Transverse colon (tissue), 4 donors: ENCODE measurements around the gene OVOL1. TPM values are rescaled to one million over a fixed set of nuclear protein-coding genes. Genes with fewer than 3 reads are reported as not detected.

ENCODE experiments used
- DNase-seq: peaks from one replicate; pipeline ENCODE4 v3.0.0-alpha.2; 2019
- H3K27ac ChIP-seq, 4 donors: fragments of 200-600 bp; sonication (generic); 2 replicates each; pipeline ENCODE4 v1.5.1; 2016 to 2018; ENCODE audit warnings: inconsistent platforms in 4 of 4
- H3K27me3 ChIP-seq: fragments of 200-600 bp; sonication (generic); 2 replicates; pipeline ENCODE4 v1.5.1; 2017; ENCODE audit warnings: inconsistent platforms
- H3K36me3 ChIP-seq, 4 donors: fragments of 200-600 bp; sonication (generic); 2 replicates each; pipeline ENCODE4 v1.5.1; 2017 to 2019; ENCODE audit warnings: inconsistent platforms in 4 of 4
- H3K4me1 ChIP-seq, 4 donors: fragments of 200-600 bp; sonication (generic); 2 replicates each; pipeline ENCODE4 v1.5.1; 2017 to 2020; ENCODE audit warnings: inconsistent platforms in 4 of 4
- H3K4me3 ChIP-seq, 4 donors: fragments of 200-600 bp; sonication (generic); 1 replicate in 1 of 4; 2 replicates in 3 of 4; pipeline versions ENCODE4 v1.5.1 to v1.6.1; 2017 to 2019; ENCODE audit warnings: inconsistent platforms in 4 of 4
- H3K9me3 ChIP-seq, 2 donors: fragments of 200-600 bp; sonication (generic); 2 replicates each; pipeline ENCODE4 v1.5.1; 2017 to 2019; ENCODE audit warnings: inconsistent platforms in 2 of 2
- EP300 ChIP-seq: sonication (generic); formaldehyde crosslinking; IDR thresholded peaks from one replicate; pipeline ENCODE4 v1.6.1; 2017; ENCODE audit warnings: antibody characterized with exemption, low read depth
- POLR2A ChIP-seq: fragments of 450-650 bp; IDR thresholded peaks from one replicate; pipeline ENCODE4 v1.6.1; 2016; ENCODE audit warnings: antibody characterized with exemption, mild to moderate bottlenecking, moderate library complexity
- POLR2AphosphoS5 ChIP-seq, 3 donors: sonication (generic); formaldehyde crosslinking; IDR thresholded peaks; one replicate each; pipeline ENCODE4 v1.6.1; 2016; ENCODE audit warnings: antibody characterized with exemption in 3 of 3
- WGBS, 2 donors: methylation state at CpG; one replicate each; pipeline ENCODE4 v1.1.5; 2018; ENCODE audit warnings: low coverage in 1 of 2; 5-methylcytosine and 5-hydroxymethylcytosine counted together
- in situ Hi-C, 4 donors: fragments of 200-750 bp; cut with MboI; loops; one replicate each; pipeline versions ENCODE4 v1.15.0 to v1.15.1; 2017; ENCODE audit warnings: low sequenced_read_pairs in 3 of 4, low pct_ligation_motif_present in 1 of 4, low pct_unique_long_range_greater_than_20kb in 1 of 4
- intact Hi-C: fragments of 100-400 bp; cut with DNase I; formaldehyde crosslinking; loops from one replicate; pipeline ENCODE4 v1.15.1; 2023; ENCODE audit warnings: low total_unique reads
- total RNA-seq, 4 donors: library from RNA; depleted of rRNA; stranded (reverse); fragments of >200 nt; gene quantifications; one replicate each; pipeline ENCODE4 v1.1.0, GENCODE V29; 2016
- TF ChIP-seq, protein P1 (sequence below), 5 experiments: fragments of 200-600 bp in 3 of 5; fragments of 450-650 bp in 2 of 5; sonication (generic) in 3 of 5; IDR thresholded peaks; 1 replicate in 2 of 5; 2 replicates in 3 of 5; pipeline ENCODE4 v1.5.1; 2016 to 2017; ENCODE audit warnings: antibody characterized with exemption in 5 of 5, inconsistent platforms in 3 of 5, mild to moderate bottlenecking in 2 of 5, moderate library complexity in 1 of 5

OVOL1 gene
- total RNA-seq, 4 donors from 2014 or later, result 19.9 to 44.8 (median 33.8) TPM

DNA sequence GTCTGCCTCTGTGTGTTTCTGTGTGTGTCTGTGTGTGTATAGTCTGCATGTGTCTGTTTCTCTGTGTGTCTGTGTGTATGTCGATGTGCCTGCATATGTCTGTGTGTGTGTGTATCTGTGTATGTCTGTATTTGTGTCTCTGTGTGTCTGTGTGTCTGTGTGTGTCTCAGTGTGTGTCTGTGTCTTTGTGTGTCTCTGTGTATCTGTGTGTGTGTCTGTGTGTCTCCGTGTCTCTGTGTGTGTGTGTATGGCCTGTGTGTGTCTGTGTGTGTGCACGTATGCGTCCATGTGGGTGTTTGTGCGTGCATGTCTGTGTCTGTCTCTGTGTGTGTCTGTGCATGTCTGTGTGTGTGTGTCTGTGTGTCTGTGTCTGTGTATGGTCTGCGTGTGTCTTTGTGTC is 47.3 kb downstream of the OVOL1 start:
- in situ Hi-C loops, result no loop called here
- Histone ChIP-seq H3K4me1 (peaks cover 6 to 16% (median 11%) of the 10 kb centered on the region in 4 donors), H3K36me3 (no peaks in the 10 kb centered on the region), H3K4me3 (peak overlapping the region in 3 of 4 donors; percentile 36 to 61 (median 52)), H3K27me3 (no peaks in the 10 kb centered on the region), H3K9me3 (no peaks in the 10 kb centered on the region), H3K27ac (no peak overlapping the region)
- intact Hi-C loops, result no loop called here
- 30% methylated on average over 6 of the region's 6 CpGs; no CpG with 5 or more reads in 1 of the 2 donors for WGBS, 2 donors
- no peak for TF ChIP-seq POLR2AphosphoS5 (IDR thresholded peaks at IDR 0.05)
- TF ChIP-seq, protein P1, sequence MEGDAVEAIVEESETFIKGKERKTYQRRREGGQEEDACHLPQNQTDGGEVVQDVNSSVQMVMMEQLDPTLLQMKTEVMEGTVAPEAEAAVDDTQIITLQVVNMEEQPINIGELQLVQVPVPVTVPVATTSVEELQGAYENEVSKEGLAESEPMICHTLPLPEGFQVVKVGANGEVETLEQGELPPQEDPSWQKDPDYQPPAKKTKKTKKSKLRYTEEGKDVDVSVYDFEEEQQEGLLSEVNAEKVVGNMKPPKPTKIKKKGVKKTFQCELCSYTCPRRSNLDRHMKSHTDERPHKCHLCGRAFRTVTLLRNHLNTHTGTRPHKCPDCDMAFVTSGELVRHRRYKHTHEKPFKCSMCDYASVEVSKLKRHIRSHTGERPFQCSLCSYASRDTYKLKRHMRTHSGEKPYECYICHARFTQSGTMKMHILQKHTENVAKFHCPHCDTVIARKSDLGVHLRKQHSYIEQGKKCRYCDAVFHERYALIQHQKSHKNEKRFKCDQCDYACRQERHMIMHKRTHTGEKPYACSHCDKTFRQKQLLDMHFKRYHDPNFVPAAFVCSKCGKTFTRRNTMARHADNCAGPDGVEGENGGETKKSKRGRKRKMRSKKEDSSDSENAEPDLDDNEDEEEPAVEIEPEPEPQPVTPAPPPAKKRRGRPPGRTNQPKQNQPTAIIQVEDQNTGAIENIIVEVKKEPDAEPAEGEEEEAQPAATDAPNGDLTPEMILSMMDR (IDR thresholded peaks at IDR 0.05), result no peak
- no peak for TF ChIP-seq POLR2A
- no peak for TF ChIP-seq EP300
- no peak for DNase-seq

DNA sequence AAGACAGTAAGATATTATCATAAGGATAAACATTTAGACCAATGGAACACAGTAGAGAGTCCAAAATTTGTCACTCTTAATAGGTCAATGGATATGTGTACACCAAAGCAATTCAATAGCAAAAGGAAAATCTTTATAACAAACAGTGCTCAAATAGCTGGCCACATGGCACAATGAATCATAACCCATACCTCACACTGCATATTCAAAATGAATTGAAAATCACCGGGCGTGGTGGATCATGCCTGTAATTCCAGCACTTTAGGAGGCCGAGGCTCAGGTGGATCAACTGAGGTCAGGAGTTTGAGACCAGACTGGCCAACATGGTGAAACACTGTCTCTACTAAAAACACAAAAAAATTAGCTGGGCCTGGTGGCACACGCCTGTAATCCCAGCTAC is 55.3 kb downstream of the OVOL1 start:
- 81 to 88% methylated on average over 3 to 4 of the region's 4 CpGs for WGBS, 2 donors

DNA sequence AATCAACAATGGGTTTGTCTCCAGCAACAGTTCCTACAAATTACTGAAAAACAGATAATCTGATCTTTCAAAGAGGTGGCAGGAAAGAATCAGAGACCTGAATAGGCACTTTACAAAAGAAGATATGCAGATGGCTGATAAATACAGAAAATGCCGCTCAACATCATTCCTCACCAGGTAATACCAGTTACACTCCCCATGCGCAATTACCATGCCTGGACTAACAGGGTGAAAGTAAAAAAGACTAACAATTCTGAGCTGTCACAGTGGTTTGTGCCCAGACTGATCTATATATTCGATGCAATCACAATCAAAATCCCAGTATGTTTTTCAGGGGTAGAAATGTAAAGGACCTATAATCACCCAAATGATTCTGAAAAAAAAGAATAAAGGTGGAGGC is 56.9 kb downstream of the OVOL1 start:
- in situ Hi-C loops, result no loop called here
- peak overlapping the region; percentile 44 to 66 (median 52) for H3K27ac ChIP-seq
- TF ChIP-seq, protein P1 (IDR thresholded peaks at IDR 0.05), result no peak
- no peak for TF ChIP-seq POLR2A
- TF ChIP-seq EP300, result no peak
- TF ChIP-seq POLR2AphosphoS5 (IDR thresholded peaks at IDR 0.05), result no peak

More for the DNA sequence above, 55.3 kb downstream of the OVOL1 start:
- Histone ChIP-seq H3K4me3 (no peak overlapping the region), H3K9me3 (no peaks in the 10 kb centered on the region), H3K4me1 (peaks cover 0 to 26% (median 0%) of the 10 kb centered on the region in 4 donors), H3K36me3 (no peaks in the 10 kb centered on the region), H3K27ac (peak overlapping the region in 1 of 4 donors; percentile 14), H3K27me3 (no peaks in the 10 kb centered on the region)
- intact Hi-C loops, result no loop called here
- in situ Hi-C loops, result no loop called here
- no peak for TF ChIP-seq POLR2A
- TF ChIP-seq POLR2AphosphoS5 (IDR thresholded peaks at IDR 0.05), result no peak
- TF ChIP-seq EP300, result no peak
- TF ChIP-seq, protein P1 (IDR thresholded peaks at IDR 0.05), result no peak
- peak; percentile 24 for DNase-seq

DNA sequence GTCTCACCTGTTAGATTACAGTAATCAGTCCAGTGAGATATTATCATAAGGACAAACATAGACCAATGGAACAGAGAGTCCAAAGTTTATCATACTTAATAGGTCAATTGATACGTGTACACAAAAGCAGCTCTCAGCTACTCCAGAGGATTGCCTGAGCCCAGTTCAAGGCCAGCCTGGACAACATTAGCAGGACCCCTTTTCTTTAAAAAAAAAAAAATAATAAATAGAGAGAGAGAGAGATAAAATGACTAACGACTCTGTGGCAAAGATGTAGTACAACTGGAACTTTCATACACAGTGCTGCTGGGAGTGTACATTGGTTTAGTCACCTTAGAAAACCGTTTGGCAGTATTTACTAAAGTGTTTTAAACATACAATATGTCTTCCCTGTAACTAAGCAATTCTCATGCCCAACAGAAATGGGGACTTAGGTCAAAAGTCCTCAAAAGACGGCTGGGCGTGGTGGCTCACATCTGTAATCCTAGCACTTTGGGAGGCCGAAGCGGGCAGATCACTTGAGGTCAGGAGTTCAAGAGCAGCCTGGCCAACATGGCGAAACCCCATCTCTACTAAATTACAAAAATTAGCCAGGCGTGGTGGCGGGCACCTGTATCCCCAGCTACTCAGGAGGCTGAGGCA is 57.5 kb downstream of the OVOL1 start:
- intact Hi-C loops (no loop called here), in situ Hi-C loops (no loop called here)
- peak overlapping the region; percentile 44 to 66 (median 52) for H3K27ac ChIP-seq
- H3K9me3 ChIP-seq, result no peaks in the 10 kb centered on the region
- 60 to 69% methylated on average over 3 to 10 of the region's 10 CpGs for WGBS, 2 donors
- no peaks in the 10 kb centered on the region for H3K36me3 ChIP-seq
- peak; percentile 61 for DNase-seq
- TF ChIP-seq POLR2AphosphoS5 (IDR thresholded peaks at IDR 0.05) (peak in 1 of 3 donors; percentile 19), EP300 (no peak)
- no peak overlapping the region for H3K4me3 ChIP-seq
- no peaks in the 10 kb centered on the region for H3K27me3 ChIP-seq
- peaks cover 0 to 26% (median 1%) of the 10 kb centered on the region in 4 donors for H3K4me1 ChIP-seq

More for the DNA sequence above, 56.9 kb downstream of the OVOL1 start:
- H3K4me1 ChIP-seq, result peaks cover 0 to 26% (median 0%) of the 10 kb centered on the region in 4 donors
- H3K4me3 ChIP-seq, result no peak overlapping the region
- WGBS, 2 donors, result 70 to 71% methylated on average over 3 of the region's 3 CpGs
- no peaks in the 10 kb centered on the region for H3K36me3 ChIP-seq
- no peak for DNase-seq
- H3K27me3 ChIP-seq, result no peaks in the 10 kb centered on the region
- intact Hi-C loops, result no loop called here
- H3K9me3 ChIP-seq, result no peaks in the 10 kb centered on the region

Other genes with a start within 250 kb of the OVOL1 start
- 100 to 1,000 TPM in 2 of 4 donors, 10 to 100 TPM in 2; 48.7 to 467 (median 140) TPM for gene LTBP3, start 228.7 kb upstream of the OVOL1 start, total RNA-seq
- 10 to 100 TPM in 3 of 4 donors, 1 to 10 TPM in 1; 6.4 to 38.4 (median 27.9) TPM for gene ZNRD2, start 216.6 kb upstream of the OVOL1 start, total RNA-seq
- gene FAM89B, start 214.5 kb upstream of the OVOL1 start, total RNA-seq, result 100 to 1,000 TPM in 1 of 4 donors, 10 to 100 TPM in 3; 25.2 to 254 (median 51.6) TPM
- gene EHBP1L1, start 211.0 kb upstream of the OVOL1 start, total RNA-seq, result 100 to 1,000 TPM in 2 of 4 donors, 10 to 100 TPM in 2; 90.2 to 215 (median 106) TPM
- 1 to 10 TPM in 1 of 4 donors, under 1 TPM in 1, not detected in 2; 0.27 to 1.6 TPM for gene KCNK7, start 191.3 kb upstream of the OVOL1 start, total RNA-seq
- gene MAP3K11, start 172.8 kb upstream of the OVOL1 start, total RNA-seq, result 100 to 1,000 TPM in 2 of 4 donors, 10 to 100 TPM in 2; 82.3 to 211 (median 94.8) TPM
- gene PCNX3, start 171.3 kb upstream of the OVOL1 start, total RNA-seq, result 10 to 100 TPM; 56.4 to 89.0 (median 62.4) TPM
- gene SIPA1, start 149.0 kb upstream of the OVOL1 start, total RNA-seq, result 100 to 1,000 TPM in 1 of 4 donors, 10 to 100 TPM in 3; 22.4 to 174 (median 30.9) TPM
- 10 to 100 TPM; 45.8 to 95.8 (median 58.4) TPM for gene RELA, start 124.1 kb upstream of the OVOL1 start, total RNA-seq
- 100 to 1,000 TPM in 1 of 4 donors, 10 to 100 TPM in 3; 51.6 to 203 (median 74.1) TPM for gene KAT5, start 74.8 kb upstream of the OVOL1 start, total RNA-seq
- gene RNASEH2C, start 66.3 kb upstream of the OVOL1 start, total RNA-seq, result 100 to 1,000 TPM in 2 of 4 donors, 10 to 100 TPM in 2; 70.2 to 231 (median 111) TPM
- gene AP5B1, start 6.1 kb upstream of the OVOL1 start, total RNA-seq, result 10 to 100 TPM; 24.9 to 33.7 (median 28.2) TPM
- gene SNX32, start 46.9 kb downstream of the OVOL1 start, total RNA-seq, result 10 to 100 TPM in 1 of 4 donors, 1 to 10 TPM in 1, under 1 TPM in 1, not detected in 1; 0.60 to 10.0 (median 1.6) TPM
- gene CFL1, start 71.1 kb downstream of the OVOL1 start, total RNA-seq, result 1,000 to 10,000 TPM; 1,308 to 1,852 (median 1,703) TPM
- gene MUS81, start 73.4 kb downstream of the OVOL1 start, total RNA-seq, result 100 to 1,000 TPM in 1 of 4 donors, 10 to 100 TPM in 3; 58.3 to 191 (median 81.2) TPM
- gene EFEMP2, start 85.7 kb downstream of the OVOL1 start, total RNA-seq, result 10 to 100 TPM; 15.2 to 34.4 (median 25.1) TPM
- 1 to 10 TPM in 2 of 4 donors, not detected in 2; 1.1 to 1.8 TPM for gene CTSW, start 92.8 kb downstream of the OVOL1 start, total RNA-seq
- gene FIBP, start 101.4 kb downstream of the OVOL1 start, total RNA-seq, result 10 to 100 TPM; 53.4 to 82.6 (median 75.9) TPM
- 100 to 1,000 TPM in 1 of 4 donors, 10 to 100 TPM in 2, 1 to 10 TPM in 1; 7.9 to 140 (median 23.1) TPM for gene CCDC85B, start 103.6 kb downstream of the OVOL1 start, total RNA-seq
- gene FOSL1, start 113.3 kb downstream of the OVOL1 start, total RNA-seq, result 10 to 100 TPM in 1 of 4 donors, 1 to 10 TPM in 1, not detected in 2; 1.2 to 11.6 TPM
- 10 to 100 TPM; 15.2 to 59.5 (median 22.8) TPM for gene C11orf68, start 132.0 kb downstream of the OVOL1 start, total RNA-seq
- 10 to 100 TPM; 15.7 to 63.2 (median 57.0) TPM for gene DRAP1, start 132.4 kb downstream of the OVOL1 start, total RNA-seq
- gene TSGA10IP, start 158.4 kb downstream of the OVOL1 start, total RNA-seq, result not detected
- gene SART1, start 174.7 kb downstream of the OVOL1 start, total RNA-seq, result 10 to 100 TPM; 31.8 to 76.3 (median 34.3) TPM
- gene EIF1AD, start 215.1 kb downstream of the OVOL1 start, total RNA-seq, result 10 to 100 TPM; 14.6 to 82.6 (median 31.2) TPM
- gene BANF1, start 215.4 kb downstream of the OVOL1 start, total RNA-seq, result 10 to 100 TPM; 27.9 to 79.7 (median 34.0) TPM
- gene CST6, start 224.9 kb downstream of the OVOL1 start, total RNA-seq, result not detected
- not detected for gene CATSPER1, start 239.4 kb downstream of the OVOL1 start, total RNA-seq